Measurements from ENCODE around the gene AGBL1.
"Not testable (repeated sequence)": the region's sequence is repeated elsewhere in the genome, so short reads cannot be mapped to it uniquely, and the experiment has no call there.

The AGBL1 gene

GRCh38 chr15:86399041-86399954, 319.6 kb downstream of the AGBL1 start:
- peak; percentile 68 for DNase-seq (ENCODE audit: low spot score)

GRCh38 chr15:86403221-86403620, 323.6 kb downstream of the AGBL1 start:
- DNase-seq (ENCODE audit: low spot score), result no peak

- DNase-seq (ENCODE audit: low spot score), result no peak
Measured at GRCh38 chr15:86403914-86404583, 324.4 kb downstream of the AGBL1 start.

- DNase-seq (ENCODE audit: low spot score), result no peak
Measured at GRCh38 chr15:86408261-86408660, 328.6 kb downstream of the AGBL1 start.

- DNase-seq (ENCODE audit: low spot score), result no peak
Measured at GRCh38 chr15:86411916-86412315, 332.2 kb downstream of the AGBL1 start.

GRCh38 chr15:86413191-86413590, 333.5 kb downstream of the AGBL1 start:
- DNase-seq (ENCODE audit: low spot score), result no peak

GRCh38 chr15:86425746-86426145, 346.1 kb downstream of the AGBL1 start:
- no peak for DNase-seq (ENCODE audit: low spot score)

GRCh38 chr15:86432861-86433260, 353.2 kb downstream of the AGBL1 start:
- DNase-seq (ENCODE audit: low spot score), result no peak

GRCh38 chr15:86433983-86434382, 354.3 kb downstream of the AGBL1 start:
- no peak for DNase-seq (ENCODE audit: low spot score)

GRCh38 chr15:86439614-86440013, 359.9 kb downstream of the AGBL1 start:
- no peak for DNase-seq (ENCODE audit: low spot score)

GRCh38 chr15:86444527-86444926, 364.9 kb downstream of the AGBL1 start:
- no peak for DNase-seq (ENCODE audit: low spot score)

GRCh38 chr15:86445579-86446252, 366.0 kb downstream of the AGBL1 start:
- DNase-seq (ENCODE audit: low spot score), result no peak

GRCh38 chr15:86446253-86446640, 366.6 kb downstream of the AGBL1 start:
- no peak for DNase-seq (ENCODE audit: low spot score)

- DNase-seq (ENCODE audit: low spot score), result not testable (repeated sequence)
Measured at GRCh38 chr15:86465470-86466039, 385.9 kb downstream of the AGBL1 start.

GRCh38 chr15:86481720-86482119, 402.0 kb downstream of the AGBL1 start:
- DNase-seq (ENCODE audit: low spot score), result no peak

GRCh38 chr15:86483936-86484335, 404.3 kb downstream of the AGBL1 start:
- DNase-seq (ENCODE audit: low spot score), result no peak

GRCh38 chr15:86488046-86488445, 408.4 kb downstream of the AGBL1 start:
- DNase-seq (ENCODE audit: low spot score), result no peak

GRCh38 chr15:86489981-86490380, 410.3 kb downstream of the AGBL1 start:
- DNase-seq (ENCODE audit: low spot score), result no peak

GRCh38 chr15:86491118-86491517, 411.4 kb downstream of the AGBL1 start:
- no peak for DNase-seq (ENCODE audit: low spot score)

- no peak for DNase-seq (ENCODE audit: low spot score)
Measured at GRCh38 chr15:86493884-86494283, 414.2 kb downstream of the AGBL1 start.

GRCh38 chr15:86494475-86494874, 414.8 kb downstream of the AGBL1 start:
- no peak for DNase-seq (ENCODE audit: low spot score)

- DNase-seq (ENCODE audit: low spot score), result no peak
Measured at GRCh38 chr15:86502301-86502700, 422.6 kb downstream of the AGBL1 start.

Data from left forelimb (tissue), 1 donor.